GM21515 (cell line): ENCODE results near the gene IRF1.

ENCODE experiments used
- ATAC-seq: cut with Tn5 transposase; IDR thresholded peaks from one replicate; pipeline ENCODE4 v1.9.1; 2021; ENCODE audit not compliant: unreplicated experiment

The IRF1 gene

DNA sequence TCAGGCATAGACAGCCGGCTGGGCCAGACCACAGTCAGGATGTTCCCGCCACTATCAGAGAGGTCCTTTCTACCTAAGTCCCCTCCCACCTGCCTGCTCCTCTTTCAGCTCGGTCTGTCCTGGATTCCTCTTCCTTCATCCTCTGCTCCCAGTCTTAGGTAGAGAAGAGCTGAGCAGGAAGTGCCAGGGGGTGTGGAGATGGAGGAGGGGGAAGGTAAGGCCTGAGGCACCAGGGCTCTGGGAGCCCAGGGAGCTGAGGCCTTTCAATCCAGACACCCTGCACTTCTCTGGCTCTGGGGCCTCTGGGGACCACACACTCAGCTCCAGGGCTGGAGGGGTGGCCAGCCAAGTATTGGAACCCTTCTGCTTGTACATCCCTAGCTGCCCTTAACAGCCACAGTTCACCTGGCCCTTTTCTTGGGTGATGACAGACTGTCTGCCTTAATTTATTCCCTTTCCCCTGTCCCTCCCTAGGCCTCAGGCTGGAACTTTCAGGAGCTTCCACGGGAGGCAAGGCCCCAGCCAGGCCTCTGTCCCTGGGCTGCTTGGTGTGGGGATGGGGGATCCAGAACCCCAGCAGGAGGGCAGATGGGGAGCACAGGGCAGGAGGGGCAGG lies 15.6 kb downstream of the IRF1 start:
- ATAC-seq = no peak

DNA sequence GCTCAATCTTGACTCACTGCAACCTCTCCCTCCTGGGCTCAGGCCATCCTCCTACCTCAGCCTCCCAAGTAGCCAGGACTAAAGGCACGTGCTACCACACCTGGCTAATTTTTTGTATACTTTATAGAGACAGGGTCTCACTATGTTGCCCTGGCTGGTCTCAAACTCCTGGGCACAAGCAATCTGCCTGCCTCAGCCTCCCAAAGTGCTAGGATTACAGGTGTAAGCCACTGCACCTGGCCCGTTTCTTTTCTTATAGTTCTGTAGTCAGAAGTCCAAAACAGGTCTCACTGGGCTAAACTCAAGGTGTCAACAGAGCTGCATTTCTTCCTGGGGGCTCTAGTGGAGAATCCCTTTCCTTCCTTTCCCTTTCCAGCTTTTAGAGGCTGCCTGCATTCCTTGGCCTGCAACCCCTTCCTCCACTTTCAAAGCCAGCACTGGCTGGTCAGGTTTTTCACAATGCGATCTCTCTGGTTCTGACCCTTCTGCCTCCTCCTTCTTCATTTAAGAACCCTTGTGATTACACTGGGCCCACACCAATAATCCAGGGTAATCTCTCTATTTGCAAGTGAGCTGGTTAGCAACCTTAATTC lies 16.3 kb downstream of the IRF1 start:
- ATAC-seq = no peak

DNA sequence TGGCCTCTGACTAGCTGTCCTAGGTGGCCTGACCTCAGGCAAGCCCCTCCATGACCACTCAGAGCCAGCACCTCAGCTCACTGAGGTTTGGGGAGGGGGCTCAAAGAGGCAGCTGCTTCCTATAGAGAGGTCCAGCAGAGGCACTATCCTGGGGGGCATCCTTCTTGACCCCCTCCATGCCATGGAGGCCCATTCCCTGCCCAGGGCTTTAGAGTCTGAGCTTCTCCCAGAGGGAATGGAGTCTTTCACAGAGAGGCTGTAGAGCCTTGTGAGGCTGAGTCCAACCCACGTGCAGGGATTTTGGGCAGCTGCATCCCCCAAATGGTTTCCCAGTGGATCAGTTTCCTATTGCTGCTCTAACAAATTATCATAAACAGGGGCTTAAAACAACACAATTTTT lies 16.9 kb downstream of the IRF1 start:
- ATAC-seq = no peak

DNA sequence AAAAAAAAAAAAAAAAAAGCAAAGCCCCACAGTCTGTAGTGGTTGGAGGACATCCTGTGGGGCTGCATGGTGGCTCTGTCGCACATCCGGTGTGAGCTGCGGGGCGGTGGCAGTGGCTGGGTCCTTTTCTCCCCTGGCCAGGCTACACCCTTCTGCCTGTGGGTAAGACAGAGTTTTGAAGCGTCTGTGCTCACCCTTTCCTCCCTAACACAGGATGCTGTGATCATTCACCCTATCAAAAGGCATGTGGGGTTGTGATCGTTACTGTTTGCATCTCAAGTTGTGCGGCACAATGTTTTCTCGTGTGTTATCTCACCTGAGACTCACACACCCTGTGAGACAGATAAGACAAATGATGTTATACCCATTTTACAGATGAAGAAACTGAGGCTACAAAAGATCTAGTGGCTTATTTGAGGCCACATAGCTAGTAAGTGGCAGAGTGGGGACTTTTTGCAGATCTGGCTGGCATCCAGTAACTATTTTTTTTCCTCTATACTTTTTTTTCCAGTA lies 17.5 kb downstream of the IRF1 start:
- ATAC-seq = peak; percentile 72

DNA sequence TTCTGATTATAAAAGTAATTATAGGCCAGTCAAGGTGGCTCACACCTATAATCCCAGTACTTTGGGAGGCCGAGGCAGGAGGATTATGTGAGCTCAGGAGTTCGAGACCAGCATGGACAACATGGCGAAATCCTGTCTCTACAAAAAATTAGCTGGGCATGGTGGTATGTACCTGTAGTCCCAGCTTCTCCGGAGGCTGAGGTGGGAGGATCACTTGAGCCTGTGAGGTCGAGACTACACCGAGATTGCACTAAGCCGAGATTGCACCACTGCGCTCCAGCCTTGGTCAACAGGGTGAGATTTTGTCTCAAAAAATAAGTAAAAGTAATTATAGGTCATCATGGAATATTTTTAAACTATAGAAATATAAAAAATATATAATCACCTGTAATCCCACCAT lies 18.1 kb downstream of the IRF1 start:
- no peak for ATAC-seq

DNA sequence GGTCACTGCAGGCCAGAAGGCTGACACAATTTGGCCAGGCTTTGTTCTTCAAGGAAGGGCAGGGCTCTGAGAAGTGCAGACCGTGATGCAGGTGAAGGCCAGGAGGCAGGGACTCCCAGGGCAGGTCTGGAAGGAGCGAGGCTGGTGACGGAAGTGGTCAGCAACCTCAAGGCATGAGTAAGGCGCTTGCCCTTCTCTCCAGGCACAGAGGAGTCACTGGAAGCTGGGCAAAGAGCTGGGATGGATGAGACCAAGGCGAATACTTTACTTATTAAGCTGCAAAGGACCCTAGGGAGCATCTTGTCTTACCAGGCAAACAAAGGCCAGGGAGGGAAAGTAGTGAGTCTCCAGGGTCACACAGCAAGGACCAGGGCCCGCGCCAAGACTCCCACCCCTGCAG lies 18.6 kb downstream of the IRF1 start:
- no peak for ATAC-seq

DNA sequence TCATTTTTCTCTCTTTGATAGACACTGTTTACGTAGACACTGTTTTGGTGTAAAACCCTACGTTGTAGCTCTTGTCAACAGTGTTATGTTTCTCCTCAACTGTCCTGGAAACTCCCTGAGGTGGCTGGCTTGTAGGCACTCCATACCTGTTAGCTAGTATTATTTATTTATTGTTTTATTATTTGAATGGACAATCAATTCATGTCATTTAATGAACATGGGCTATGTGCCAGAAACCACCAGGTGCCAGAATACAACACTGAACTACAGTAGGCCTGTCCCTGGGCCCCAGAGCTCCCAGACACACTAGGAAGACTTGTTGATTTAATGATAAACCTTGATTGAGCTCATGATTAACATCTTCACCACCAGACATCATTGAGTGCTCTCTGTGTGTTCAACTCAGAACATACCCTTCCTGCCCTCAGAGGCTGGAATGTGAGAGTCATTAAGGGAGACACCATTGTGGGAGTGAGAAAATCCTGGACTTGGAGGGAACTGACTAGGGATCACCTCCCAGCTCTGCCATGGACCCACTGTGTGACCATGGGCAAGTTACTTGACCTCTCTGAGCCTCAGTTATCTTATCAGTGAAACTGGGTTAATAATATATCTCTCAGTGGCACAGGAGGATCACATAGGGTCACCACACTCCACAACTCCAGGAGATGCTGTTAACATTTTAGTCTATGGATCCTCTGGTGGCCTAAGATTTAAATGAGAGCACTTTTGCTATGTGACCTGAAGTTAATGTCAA lies 19.2 kb downstream of the IRF1 start:
- no peak for ATAC-seq

DNA sequence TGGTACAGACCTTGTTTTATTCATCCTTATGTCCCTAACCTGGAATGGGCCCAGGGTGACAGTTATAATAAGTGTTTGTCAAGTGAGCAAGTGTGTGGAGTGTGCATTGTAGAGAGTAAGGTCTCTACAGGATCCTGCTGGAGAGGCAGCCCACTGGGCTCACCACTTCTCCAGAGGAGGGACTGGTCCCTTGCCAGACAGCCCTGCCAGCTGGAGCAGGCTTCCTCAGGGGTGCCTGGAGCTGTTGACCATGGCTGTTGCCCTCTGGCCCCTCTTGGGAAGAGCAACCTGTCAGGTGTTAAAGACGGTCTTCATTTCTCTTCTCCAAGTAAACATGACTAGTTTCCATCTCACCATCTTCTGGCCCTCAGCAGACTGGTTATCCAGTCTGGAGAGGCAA lies 20.0 kb downstream of the IRF1 start:
- ATAC-seq = no peak

DNA sequence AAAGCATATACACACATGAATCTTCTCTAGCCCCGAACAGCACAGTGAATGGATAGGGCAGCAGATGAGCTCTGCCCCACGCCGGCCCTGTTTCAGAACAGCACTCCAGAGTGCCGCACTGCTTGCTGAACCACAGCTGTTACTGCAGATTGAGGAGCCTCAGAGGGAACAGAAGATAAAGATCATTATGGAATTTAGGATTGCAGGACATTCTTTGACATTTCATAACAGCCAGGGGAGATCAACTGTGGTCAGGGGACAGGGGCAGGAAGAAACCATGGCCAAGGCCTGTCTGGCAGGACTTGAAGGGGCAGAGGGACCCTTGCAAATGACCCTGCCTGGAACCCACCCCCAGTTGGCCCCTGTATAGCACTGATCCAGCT lies 20.6 kb downstream of the IRF1 start:
- no peak for ATAC-seq

DNA sequence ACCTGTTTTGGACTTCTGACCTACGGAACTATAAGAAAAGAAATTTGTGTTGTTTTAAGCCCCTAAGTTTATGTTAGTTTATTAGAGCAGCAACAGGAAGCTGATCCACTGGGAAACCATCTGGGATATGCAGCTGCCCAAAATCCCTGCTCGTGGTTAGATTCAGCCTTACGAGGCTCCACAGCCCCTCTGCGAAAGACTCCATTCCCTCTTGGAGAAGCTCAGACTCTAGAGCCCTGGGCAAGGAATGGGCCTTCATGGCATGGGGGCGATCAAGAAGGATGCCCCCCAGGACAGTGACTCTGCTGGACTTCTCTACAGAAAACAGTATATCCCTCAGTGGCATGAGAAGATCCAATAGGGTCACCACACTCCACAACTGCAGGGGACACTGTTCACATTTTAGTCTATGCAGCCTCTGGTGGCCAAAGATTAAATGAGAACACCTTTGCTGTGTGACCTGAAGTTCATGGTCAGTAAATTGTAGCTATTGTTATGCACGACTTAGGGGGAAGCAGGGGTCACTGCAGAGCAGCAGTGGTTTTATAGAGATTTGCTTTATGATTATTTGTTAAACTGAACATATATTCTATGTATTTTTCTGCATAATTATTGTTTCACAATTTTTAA lies 21.1 kb downstream of the IRF1 start:
- no peak for ATAC-seq

DNA sequence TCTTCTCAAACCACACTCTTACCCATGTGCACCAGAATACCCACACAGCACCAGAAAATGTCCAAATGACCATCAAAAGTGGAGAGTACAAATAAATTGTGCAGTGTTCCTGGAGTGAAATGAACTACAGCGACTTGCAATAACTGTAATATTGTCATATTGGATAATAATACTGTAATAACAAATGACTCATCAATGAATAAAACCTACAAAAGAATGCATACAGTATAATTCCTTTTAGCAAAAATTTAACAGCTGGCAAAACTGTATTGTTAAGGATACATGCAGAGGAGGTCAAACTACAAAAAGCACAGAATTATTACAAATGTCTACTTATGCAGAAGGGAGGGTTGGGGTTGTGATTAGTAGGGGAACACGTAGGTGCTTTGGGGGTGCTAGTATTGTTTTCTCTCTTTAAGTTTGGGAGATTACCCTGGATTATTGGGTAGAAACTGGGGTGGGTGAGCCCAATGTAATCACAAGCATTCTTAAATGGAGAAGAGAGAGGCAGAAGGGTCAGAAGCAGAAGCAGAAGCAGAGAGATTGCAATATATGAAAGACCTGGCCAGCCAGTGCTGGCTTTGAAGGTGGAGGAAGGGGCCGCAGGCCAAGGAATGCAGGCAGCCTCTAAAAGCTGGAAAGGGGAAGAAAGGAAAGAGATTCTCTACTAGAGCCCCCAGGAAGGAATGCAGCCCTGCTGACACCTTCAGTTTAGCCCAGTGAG lies 21.8 kb downstream of the IRF1 start:
- no peak for ATAC-seq

DNA sequence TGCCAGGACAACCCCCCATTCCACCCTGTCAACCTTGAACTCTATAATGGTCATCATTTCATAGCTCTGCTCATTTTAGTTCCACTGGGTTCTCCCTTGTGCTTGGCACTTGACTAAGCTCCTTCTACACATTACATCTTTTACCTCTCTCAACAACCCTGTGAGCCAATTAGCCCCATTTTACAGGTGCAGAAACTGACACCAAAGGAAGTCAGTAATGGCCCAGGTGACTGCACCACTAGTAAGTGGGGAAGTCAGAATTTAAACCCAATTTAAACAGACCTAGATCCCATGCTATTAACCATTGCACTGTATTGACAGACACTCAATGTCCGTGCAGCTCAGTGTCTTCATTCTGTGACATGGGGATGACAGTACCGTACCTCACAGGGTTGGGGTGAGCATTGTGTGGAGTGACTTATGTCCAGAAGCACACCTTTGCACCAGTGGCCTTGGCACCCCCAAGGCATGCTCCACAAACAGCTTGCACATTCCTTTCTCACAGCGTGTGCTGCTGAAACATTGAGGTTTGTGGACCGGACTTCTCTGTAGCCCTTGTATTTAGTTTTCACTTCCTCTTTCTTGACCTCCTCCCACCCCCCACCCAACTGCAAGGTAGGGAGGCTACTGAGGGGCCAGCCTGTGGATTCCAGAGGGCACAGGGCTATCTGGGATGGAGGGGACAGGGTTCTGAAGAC lies 23.1 kb downstream of the IRF1 start:
- peak; percentile 37 for ATAC-seq

DNA sequence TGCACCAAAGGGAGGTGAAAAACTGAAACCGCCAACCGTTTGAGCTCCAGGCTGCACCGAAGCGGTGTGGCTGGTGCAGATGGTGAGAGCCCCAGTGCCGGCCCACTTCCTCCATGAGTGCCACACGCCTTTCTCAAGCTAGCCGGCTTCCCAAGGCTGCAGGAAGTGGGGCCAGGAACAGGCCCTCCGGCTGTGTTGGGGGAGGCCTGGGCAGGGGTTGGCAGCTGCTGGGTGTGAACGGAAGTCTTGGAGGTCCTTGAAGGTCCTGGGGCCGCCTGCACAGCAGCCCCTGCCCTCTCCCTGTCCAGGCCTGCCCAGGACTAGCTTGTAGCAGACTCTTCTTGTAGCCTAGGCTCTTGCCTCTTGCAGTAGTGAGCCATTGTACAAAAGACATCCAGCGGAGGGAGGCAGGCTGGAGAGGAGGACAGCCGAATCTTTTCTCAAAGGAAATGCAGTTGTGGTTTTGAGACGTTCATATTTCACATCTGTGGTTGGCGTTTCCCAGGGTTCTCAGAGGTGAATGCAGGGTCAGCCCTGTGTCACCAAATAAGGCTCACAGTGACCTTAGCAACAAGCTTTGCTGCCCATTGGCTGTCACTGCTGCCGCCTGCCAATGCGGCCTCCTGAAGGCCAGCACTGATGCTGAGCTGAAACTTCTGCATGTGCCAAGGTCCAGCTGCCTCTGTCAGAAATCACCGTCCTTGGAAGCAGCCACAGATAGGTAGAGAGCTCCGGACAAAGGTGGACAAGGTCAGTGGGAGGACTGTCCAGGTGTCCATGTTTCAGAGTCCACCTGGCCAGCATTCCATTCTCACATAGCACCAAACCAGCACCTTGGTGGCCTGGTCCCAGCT lies 23.9 kb downstream of the IRF1 start:
- ATAC-seq = peak; percentile 61

DNA sequence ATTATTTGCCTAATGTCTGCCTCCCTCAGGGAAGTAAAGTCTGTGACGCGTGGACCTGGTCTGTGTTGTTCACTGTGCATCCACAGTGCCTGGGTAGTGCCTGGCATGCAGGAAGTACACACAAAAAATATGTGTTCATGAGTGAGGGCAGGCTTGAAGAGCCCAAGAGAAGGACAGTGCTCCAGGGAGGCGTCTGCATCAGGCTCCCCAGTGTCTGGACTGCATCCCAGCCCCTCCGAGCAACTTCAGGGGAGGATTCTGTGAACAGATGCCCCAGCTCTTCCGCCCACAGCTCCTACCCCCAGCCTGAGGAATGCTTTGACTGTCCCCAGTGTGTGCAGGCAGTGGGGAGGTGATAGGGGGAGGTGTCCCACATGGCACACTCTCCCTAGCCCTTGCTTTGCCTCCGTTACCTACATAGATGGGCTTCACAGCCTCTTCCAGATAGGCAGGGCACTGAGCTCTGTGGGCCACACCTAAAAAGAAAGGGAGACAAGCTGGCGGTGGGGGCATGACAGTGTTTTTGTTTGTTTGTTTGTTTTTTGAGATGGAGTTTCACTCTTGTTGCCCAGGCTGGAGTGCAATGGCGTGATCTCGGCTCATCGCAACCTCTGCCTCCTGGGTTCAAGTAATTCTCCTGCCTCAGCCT lies 25.4 kb downstream of the IRF1 start:
- no peak for ATAC-seq

DNA sequence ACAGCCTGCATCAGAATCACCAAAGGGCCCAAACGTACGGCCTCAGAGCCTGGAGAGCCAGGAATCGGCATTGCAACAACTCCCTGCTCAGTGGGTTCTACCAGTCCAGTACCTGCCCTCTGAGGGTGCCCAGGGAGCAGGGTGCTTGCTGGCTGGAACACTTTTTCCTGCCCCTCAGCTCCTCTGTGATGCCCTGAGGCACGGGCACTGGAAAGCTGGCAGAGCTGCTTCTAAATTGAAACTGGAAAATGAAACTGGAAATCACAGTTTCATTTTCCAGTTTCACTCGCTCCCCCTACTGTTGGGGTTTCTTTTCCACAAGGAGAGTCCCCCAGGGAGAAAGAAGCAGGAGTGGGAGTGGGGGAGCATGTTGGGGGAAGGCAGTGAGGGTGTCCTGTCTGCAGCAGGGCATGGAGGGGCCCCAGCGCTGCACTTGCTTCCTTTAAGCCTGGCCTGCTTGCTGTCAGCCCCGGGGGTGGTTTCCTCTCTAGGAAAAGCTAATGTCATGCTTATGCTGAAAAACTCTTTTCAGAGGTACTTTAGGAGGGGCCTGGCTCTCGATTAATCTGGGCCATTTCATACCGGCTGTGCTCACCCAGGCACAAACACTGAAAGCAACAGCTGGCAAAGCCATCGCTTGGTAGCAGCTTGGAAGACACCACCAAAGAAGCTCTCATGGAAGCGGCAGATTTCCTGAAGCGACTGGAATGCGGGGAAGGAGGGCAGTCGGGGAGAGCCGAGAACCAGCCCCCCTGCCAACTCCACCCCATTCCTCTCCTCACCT lies 26.2 kb downstream of the IRF1 start:
- ATAC-seq = no peak

DNA sequence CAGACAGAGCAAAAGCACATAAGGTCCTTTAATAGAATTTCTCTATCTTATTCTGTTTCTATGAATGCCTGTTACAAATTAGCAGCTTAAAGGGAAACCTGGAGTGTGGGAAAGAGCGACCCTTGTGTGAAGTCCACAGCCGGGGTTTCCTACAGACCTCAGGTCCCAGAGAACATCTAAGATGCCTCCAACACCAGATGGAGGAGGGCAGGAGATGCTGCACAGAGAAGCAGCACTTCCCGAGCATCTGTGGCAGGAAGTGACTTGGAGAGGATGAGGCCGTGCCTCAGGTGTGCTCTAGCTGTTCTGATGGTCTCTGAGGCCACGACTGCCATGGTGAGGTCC lies 26.8 kb downstream of the IRF1 start:
- no peak for ATAC-seq

DNA sequence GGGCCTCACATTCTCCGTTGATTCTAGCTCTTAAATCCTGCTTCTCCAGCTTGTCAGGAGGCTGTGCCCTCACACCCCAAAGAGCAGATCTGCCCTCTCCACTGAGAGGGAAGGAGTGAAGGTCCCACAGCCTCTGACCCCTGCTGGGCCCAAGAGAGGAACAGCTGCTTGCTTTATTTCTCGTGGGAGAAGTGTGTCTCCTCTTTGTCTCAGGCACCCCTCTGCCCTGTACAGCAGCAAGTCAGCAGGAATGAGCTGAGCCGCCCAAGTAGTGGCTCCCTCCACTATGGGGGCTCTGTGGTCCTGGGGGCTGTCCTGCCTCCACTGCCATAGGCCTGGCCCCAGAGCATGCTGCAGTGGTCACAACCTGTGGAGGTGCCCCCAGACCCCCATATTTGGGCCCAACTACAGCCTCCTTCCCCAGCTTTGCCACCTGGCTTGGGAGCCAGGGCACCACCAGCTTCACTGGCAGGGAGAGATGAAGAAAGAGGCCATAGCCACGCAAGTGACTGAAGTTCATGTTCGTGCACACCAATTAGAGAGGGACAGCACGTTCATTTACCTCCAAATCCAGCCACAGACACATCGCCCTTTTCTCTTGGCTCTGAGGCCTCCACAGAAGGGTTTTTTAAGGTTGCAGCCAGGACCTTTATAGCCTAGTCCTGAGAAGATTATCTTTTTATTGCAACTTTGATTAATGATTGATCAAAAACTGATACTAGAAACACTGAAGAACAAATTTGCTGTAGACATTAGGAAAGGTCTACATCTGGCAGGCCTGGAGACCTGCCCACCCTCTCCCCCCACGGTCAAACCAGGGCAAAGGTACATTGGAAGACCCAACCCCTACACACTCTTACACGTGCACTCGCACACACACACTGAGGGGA lies 27.5 kb downstream of the IRF1 start:
- ATAC-seq = no peak

DNA sequence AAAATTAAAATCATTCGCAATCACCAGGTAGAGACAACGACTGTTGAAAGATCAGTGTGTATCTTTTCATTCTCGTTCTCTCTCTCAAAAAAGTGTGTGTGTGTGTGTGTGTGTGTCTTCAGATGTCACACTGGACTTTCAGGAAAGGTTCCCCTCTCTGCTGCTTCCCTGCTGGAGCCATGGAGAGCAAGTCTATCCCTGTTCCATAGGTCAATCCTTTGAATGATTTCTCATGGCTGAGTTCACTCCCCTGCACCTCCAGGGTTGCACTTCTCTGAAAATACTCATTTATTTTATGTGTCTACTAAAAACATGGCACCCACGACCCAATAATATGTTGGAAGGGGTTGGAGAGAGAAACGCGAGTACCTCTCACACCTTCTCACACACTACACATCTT lies 28.2 kb downstream of the IRF1 start:
- ATAC-seq = no peak
